SJCRH30 (cell line): Measurements from ENCODE around the gene TRAF3IP3. TPM values are rescaled to one million over a fixed set of nuclear protein-coding genes. Genes with fewer than 3 reads are reported as not detected.

Experiments
- DNase-seq, 2 experiments: peaks; one replicate each; pipeline ENCODE4 v3.0.0-alpha.2; 2015 to 2020
- H3K27ac ChIP-seq: fragments of 250-450 bp; sonication (Bioruptor Pico); 2 replicates; pipeline ENCODE4 v1.5.1; 2020; ENCODE audit warnings: mild to moderate bottlenecking, moderate library complexity
- H3K27me3 ChIP-seq: fragments of 250-450 bp; sonication (Bioruptor Pico); 2 replicates; pipeline ENCODE4 v1.5.1; 2020; ENCODE audit warnings: mild to moderate bottlenecking, moderate library complexity
- H3K36me3 ChIP-seq: fragments of 250-450 bp; sonication (Bioruptor Pico); 2 replicates; pipeline ENCODE4 v1.5.1; 2020; ENCODE audit warnings: mild to moderate bottlenecking, moderate library complexity
- H3K4me1 ChIP-seq: fragments of 250-450 bp; sonication (Bioruptor Pico); 2 replicates; pipeline ENCODE4 v1.5.1; 2020; ENCODE audit warnings: mild to moderate bottlenecking, moderate library complexity
- H3K4me3 ChIP-seq: fragments of 250-450 bp; sonication (Bioruptor Pico); 2 replicates; pipeline ENCODE4 v1.5.1; 2020; ENCODE audit warnings: mild to moderate bottlenecking, moderate library complexity
- H3K9me3 ChIP-seq: fragments of 250-450 bp; sonication (Bioruptor Pico); replicated peaks from 2 replicates; pipeline ENCODE4 v1.5.1; 2020; ENCODE audit warnings: mild to moderate bottlenecking, moderate library complexity
- total RNA-seq: library from RNA; depleted of rRNA; stranded (reverse); fragments of >200 nt; shearing (Covaris generic); gene quantifications from 2 replicates; pipeline ENCODE4 v1.2.3, GENCODE V29; 2014

Gene TRAF3IP3
- total RNA-seq, 1 experiment from 2014 or later = 0.06 TPM

GRCh38 chr1:209748620-209749019, 7.2 kb upstream of the TRAF3IP3 start:
- H3K27me3 ChIP-seq = no peaks in the 10 kb centered on the region; the same call in 1 of the 2 replicates
- no peaks in the 10 kb centered on the region for H3K4me1 ChIP-seq
- H3K36me3 ChIP-seq = no peaks in the 10 kb centered on the region
- H3K4me3 ChIP-seq = no peak overlapping the region
- H3K9me3 ChIP-seq = no peaks in the 10 kb centered on the region
- no peak for DNase-seq
- no peak overlapping the region for H3K27ac ChIP-seq

GRCh38 chr1:209749205-209749604, 6.6 kb upstream of the TRAF3IP3 start:
- Histone ChIP-seq H3K9me3 (no peaks in the 10 kb centered on the region), H3K4me1 (no peaks in the 10 kb centered on the region), H3K36me3 (no peaks in the 10 kb centered on the region), H3K27ac (no peak overlapping the region), H3K4me3 (no peak overlapping the region), H3K27me3 (peaks cover 3% of the 10 kb centered on the region; the same call in 1 of the 2 replicates)
- no peak for DNase-seq

GRCh38 chr1:209749670-209750323, 6.1 kb upstream of the TRAF3IP3 start:
- no peaks in the 10 kb centered on the region for H3K9me3 ChIP-seq
- peaks cover 3% of the 10 kb centered on the region; the same call in 1 of the 2 replicates for H3K27me3 ChIP-seq
- H3K27ac ChIP-seq = no peak overlapping the region
- no peaks in the 10 kb centered on the region for H3K4me1 ChIP-seq
- no peaks in the 10 kb centered on the region for H3K36me3 ChIP-seq
- DNase-seq = no peak
- H3K4me3 ChIP-seq = no peak overlapping the region

DNA sequence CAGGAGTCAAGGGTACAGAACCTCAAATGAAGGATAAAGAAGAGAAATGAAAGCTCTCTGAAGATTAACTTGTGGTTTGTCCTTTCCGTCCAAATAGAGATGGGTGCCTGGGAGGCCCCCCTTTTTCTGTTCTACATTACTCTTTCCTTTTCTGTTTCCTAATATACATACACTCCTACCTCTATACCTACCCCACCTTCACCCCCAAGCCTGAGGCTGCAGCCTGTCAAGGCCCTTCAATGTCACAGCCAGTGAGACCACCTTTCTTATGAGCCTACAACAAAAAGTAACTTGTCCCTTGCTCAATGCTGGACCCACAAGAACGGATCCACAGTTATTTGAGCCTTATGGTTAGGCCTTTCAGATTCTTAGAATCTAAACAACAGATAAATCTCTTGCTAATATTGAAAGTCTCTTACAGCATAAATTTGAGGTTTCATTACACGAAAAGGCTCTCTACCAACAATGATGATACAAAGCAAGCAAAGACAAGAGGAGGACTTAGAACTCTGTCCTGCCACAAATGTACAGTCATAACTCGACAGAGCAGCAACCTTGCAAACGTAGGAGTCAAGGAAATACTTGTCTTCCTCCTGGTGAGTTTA, 4.1 kb upstream of the TRAF3IP3 start:
- Histone ChIP-seq H3K4me3 (no peak overlapping the region), H3K9me3 (no peaks in the 10 kb centered on the region), H3K36me3 (no peaks in the 10 kb centered on the region), H3K4me1 (no peaks in the 10 kb centered on the region), H3K27ac (no peak overlapping the region), H3K27me3 (peaks cover 3% of the 10 kb centered on the region; the same call in 1 of the 2 replicates)
- no peak for DNase-seq

- H3K36me3 ChIP-seq = no peaks in the 10 kb centered on the region
- H3K27me3 ChIP-seq = peaks cover 3% of the 10 kb centered on the region; the same call in 1 of the 2 replicates
- DNase-seq = no peak
- H3K4me3 ChIP-seq = no peak overlapping the region
- no peaks in the 10 kb centered on the region for H3K4me1 ChIP-seq
- no peak overlapping the region for H3K27ac ChIP-seq
- H3K9me3 ChIP-seq = no peaks in the 10 kb centered on the region
Observed at GRCh38 chr1:209752890-209753289, 3.0 kb upstream of the TRAF3IP3 start.

DNA sequence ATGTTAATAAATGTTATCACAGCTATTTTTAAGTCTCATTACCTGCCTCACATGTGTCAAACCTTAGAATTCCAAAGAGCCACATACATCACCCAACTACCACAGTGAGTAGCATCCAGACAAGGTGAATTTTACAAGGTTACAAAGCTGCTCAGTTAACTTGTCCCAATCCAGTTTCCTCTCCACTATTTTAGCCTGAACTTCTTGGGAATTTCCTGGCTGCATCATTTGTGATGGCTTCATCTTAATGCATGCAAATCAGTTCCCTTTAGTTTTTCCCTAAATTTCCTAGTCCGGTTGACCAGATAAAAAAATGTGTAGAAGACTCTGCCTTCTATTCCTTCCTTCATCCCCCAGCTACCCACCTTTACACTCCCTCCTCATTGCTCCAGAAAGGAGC, 597 bp upstream of the TRAF3IP3 start:
- H3K9me3 ChIP-seq = no peaks in the 10 kb centered on the region
- H3K4me1 ChIP-seq = no peaks in the 10 kb centered on the region
- DNase-seq = no peak

GRCh38 chr1:209756615-209757445, 977 bp downstream of the TRAF3IP3 start:
- H3K4me3 ChIP-seq = no peak overlapping the region
- no peaks in the 10 kb centered on the region for H3K4me1 ChIP-seq
- H3K27me3 ChIP-seq = peaks cover 3% of the 10 kb centered on the region; the same call in 1 of the 2 replicates
- H3K9me3 ChIP-seq = no peaks in the 10 kb centered on the region
- H3K27ac ChIP-seq = no peak overlapping the region
- no peaks in the 10 kb centered on the region for H3K36me3 ChIP-seq
- no peak for DNase-seq

More for the DNA sequence above, 597 bp upstream of the TRAF3IP3 start:
- H3K27me3 ChIP-seq = peaks cover 3% of the 10 kb centered on the region; the same call in 1 of the 2 replicates
- H3K27ac ChIP-seq = no peak overlapping the region
- H3K4me3 ChIP-seq = no peak overlapping the region
- no peaks in the 10 kb centered on the region for H3K36me3 ChIP-seq

DNA sequence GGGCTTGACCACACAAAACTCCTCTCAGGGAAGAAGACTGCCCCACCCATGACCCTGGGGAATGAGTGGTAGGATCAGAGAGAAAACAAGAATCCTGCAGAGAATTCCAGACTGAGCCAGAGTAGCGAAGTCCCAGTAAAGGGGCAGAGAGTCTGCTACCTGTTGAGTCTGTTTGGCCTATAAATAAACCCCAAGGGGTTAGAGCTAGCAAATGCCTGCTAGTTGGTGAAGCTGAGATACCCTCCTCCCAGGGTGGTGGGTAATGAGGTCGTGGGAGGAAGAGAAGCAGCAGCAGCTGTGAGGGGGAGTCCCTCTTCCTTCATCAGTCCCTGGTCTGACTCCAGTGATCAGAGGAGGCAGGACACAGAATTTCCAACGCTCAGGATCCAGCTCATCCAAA, 2.5 kb downstream of the TRAF3IP3 start:
- no peak overlapping the region for H3K4me3 ChIP-seq
- H3K27me3 ChIP-seq = peaks cover 3% of the 10 kb centered on the region; the same call in 1 of the 2 replicates
- no peaks in the 10 kb centered on the region for H3K4me1 ChIP-seq
- H3K27ac ChIP-seq = no peak overlapping the region
- no peaks in the 10 kb centered on the region for H3K36me3 ChIP-seq
- no peaks in the 10 kb centered on the region for H3K9me3 ChIP-seq
- DNase-seq = no peak

- no peak overlapping the region for H3K4me3 ChIP-seq
- no peaks in the 10 kb centered on the region for H3K4me1 ChIP-seq
- no peaks in the 10 kb centered on the region for H3K36me3 ChIP-seq
- H3K27ac ChIP-seq = no peak overlapping the region
- H3K27me3 ChIP-seq = peaks cover 5% of the 10 kb centered on the region; the same call in 1 of the 2 replicates
- H3K9me3 ChIP-seq = 0 out of 2 replicates have a peak, but pooled peaks cover 4% of the 10 kb centered on the region
- no peak for DNase-seq
Observed at GRCh38 chr1:209759829-209760359, 4.0 kb downstream of the TRAF3IP3 start.

DNA sequence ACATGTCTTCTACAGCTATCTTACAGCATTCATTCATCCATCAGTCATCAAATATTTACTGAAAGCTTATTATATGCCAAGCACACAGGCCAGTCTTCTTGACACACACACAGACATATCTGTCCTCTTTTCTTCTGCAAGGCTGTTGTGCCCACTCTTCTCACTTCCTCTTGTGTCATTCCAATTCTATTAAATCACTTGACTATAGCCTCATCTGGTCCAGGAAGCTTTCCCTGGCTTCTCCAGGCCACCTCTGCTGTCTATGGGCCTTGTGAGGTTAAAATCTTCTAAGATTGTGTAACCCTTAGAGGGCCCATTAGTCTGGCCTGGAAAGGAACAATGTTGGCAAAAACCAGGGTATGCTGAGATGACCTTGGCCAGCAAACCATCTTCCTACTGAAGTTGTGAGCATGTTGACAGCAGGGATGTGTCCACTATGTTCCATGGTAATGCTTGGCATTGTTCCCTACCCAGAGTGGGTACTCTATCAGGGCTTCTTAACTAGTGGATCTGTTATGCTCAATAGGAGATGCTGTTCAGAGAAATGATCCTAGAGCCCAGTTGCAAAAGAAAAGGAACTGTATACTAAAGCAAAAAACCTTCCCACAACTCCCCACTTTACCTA, 5.3 kb downstream of the TRAF3IP3 start:
- no peak for DNase-seq
- Histone ChIP-seq H3K9me3 (0 out of 2 replicates have a peak, but pooled peaks cover 4% of the 10 kb centered on the region), H3K27ac (no peak overlapping the region), H3K4me1 (no peaks in the 10 kb centered on the region), H3K27me3 (peaks cover 5% of the 10 kb centered on the region; the same call in 1 of the 2 replicates), H3K36me3 (no peaks in the 10 kb centered on the region), H3K4me3 (no peak overlapping the region)

DNA sequence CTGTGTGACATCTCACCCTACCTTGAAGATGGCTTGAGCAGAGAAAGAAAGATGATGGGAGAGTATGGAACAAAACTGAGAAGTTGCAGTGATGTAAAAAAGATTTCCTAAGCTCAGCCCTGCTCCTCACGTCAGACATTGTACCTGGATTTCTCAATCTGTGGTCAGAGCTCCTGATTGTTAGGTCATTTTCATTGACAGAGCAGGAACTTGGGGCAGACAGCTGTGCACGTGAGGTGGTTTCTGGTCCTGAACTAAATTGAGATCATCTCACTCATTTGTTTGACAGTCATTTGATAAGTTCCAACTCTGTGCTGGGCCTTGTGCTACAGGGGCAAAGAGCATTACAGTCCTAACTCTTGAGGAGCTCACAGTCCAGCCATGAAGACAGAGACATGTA, 10.2 kb downstream of the TRAF3IP3 start:
- no peak overlapping the region for H3K27ac ChIP-seq
- no peaks in the 10 kb centered on the region for H3K36me3 ChIP-seq
- H3K4me3 ChIP-seq = no peak overlapping the region
- 0 out of 2 replicates have a peak, but pooled peaks cover 5% of the 10 kb centered on the region for H3K27me3 ChIP-seq
- 0 out of 2 replicates have a peak, but pooled peaks cover 4% of the 10 kb centered on the region for H3K9me3 ChIP-seq
- DNase-seq = no peak
- H3K4me1 ChIP-seq = peaks cover 5% of the 10 kb centered on the region

DNA sequence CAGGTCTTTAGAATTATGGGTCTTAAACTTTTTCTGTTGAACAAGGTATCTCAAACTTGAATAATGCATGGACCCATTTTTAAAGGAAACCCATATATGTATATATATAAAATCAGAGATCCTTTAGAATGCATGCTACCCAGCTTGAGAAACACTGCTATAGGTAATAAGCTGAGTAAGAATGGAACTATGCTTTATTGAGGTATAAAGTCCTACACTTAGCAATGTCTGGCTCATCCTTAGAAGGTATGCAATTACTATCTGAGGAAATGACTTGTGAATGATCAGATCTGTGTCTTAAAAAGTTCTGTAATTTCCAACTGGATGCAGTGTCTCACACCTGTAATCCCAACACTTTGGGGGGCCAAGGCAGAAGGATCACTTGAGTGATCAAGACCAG, 11.2 kb downstream of the TRAF3IP3 start:
- DNase-seq = no peak
- Histone ChIP-seq H3K27ac (no peak overlapping the region), H3K36me3 (no peaks in the 10 kb centered on the region), H3K4me1 (peaks cover 5% of the 10 kb centered on the region), H3K4me3 (no peak overlapping the region), H3K9me3 (0 out of 2 replicates have a peak, but pooled peaks cover 4% of the 10 kb centered on the region), H3K27me3 (0 out of 2 replicates have a peak, but pooled peaks cover 5% of the 10 kb centered on the region)

- peaks cover 5% of the 10 kb centered on the region for H3K4me1 ChIP-seq
- no peaks in the 10 kb centered on the region for H3K36me3 ChIP-seq
- H3K27ac ChIP-seq = no peak overlapping the region
- no peak for DNase-seq
- H3K9me3 ChIP-seq = 0 out of 2 replicates have a peak, but pooled peaks cover 4% of the 10 kb centered on the region
- H3K4me3 ChIP-seq = no peak overlapping the region
- H3K27me3 ChIP-seq = 0 out of 2 replicates have a peak, but pooled peaks cover 5% of the 10 kb centered on the region
Observed at GRCh38 chr1:209767706-209768105, 11.9 kb downstream of the TRAF3IP3 start.

GRCh38 chr1:209768354-209768774, 12.5 kb downstream of the TRAF3IP3 start:
- no peak for DNase-seq
- Histone ChIP-seq H3K4me1 (peaks cover 5% of the 10 kb centered on the region), H3K27ac (no peak overlapping the region), H3K9me3 (0 out of 2 replicates have a peak, but pooled peaks cover 4% of the 10 kb centered on the region), H3K27me3 (0 out of 2 replicates have a peak, but pooled peaks cover 5% of the 10 kb centered on the region), H3K4me3 (no peak overlapping the region), H3K36me3 (no peaks in the 10 kb centered on the region)
